ENCODE measurements around the gene MAGI1.
A peak's percentile ranks its signal among the peaks of the same experiment; 100 is the strongest.

Gene MAGI1

DNA sequence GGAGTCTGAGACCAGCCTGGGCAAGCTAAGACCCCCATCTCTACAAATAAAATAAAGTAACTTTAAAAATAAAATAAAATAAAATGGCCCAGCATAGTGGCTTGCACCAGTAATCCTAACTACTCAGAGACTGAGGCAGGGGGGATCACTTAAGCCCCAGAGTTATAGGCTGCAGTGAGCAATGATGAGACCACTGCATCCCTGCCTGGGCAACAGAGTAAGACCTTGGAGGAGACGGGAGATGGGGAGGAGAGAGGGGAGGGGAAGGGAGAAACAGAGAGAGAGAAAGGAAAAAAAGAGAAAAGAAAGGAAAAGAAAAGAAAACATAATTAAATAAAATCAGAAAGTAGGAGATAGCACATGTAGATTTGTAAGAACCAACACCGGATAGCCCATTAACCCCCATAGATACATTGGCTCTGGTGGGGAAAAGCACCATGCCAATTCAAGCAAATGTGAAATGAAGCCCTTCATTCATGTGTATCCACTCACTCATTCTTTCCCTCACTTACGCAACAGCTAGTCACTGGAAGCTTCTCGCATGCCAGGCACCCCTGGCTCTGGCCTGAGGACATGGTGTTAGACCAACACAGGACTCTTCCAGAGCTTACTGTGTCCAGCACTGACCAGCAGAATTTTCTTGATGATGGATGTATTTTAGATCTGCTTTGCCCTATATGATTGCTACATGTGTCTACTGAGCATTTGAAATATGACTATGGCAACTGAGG is 183.2 kb downstream of the MAGI1 start:
- intact Hi-C loops (cut with DNase I), result no loop called here
- DNase-seq, result no peak

- intact Hi-C loops (cut with DNase I), result no loop called here
- no peak for DNase-seq
Measured at GRCh38 chr3:65854606-65855304, 184.0 kb downstream of the MAGI1 start.

DNA sequence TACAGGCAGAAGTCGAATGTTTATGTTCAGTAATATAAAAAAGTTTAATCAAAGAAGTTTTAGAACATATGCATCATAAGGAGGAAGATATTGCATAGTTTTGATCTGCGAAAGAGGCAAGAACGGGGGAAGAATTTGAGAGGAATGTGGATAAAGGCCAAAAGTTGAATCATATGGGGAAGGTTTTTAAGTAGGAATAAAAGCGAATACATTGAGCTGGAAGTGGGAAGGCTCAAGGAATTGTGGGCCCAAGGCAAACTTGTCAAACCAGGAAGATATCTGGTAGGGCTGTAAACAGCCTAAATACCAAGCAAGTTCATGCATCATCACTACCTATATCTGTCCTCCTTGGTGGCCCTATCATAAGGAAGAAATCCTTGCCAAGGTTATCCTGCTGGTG is 186.9 kb downstream of the MAGI1 start:
- intact Hi-C loops (cut with DNase I), result no loop called here
- DNase-seq, result no peak

DNA sequence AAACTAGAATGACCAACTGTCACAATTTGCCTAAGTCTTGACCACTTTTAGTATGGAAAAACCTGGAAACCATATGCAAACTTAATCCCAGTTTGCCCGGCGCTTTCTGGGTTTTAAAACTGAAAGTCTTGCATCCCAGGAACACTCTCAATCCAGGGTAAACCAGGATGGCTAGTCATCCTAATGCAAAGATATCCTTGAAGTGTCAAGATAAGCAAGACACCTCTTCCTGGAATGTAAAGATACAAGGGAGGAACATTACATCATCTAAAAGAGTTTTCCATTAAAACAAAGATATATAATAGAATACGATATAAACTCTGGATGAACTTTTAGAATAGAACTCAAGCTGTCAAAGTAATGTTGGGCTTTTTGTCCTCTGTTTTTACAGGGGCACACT is 188.5 kb downstream of the MAGI1 start:
- no peak for DNase-seq
- intact Hi-C loops (cut with DNase I), result no loop called here

DNA sequence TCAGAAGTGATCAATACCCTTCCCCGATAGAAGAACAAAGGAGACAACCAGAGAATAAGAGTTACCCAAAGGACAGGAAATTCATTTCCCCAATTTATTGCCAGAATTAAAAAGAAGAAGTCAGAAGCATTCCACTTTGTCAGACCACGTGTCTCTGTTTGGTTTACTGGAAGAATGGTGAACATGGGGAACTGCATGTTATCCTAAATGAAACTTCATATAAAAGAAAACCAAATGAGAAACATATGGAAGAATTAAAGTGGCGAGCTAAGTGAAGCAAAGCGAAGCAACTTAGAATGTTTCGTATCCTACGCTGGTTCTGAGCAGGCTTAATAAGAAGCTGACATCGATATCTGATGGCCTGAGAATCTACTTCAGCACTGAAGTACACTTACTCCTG is 190.7 kb downstream of the MAGI1 start:
- intact Hi-C loops (cut with DNase I), result no loop called here
- DNase-seq, result no peak

DNA sequence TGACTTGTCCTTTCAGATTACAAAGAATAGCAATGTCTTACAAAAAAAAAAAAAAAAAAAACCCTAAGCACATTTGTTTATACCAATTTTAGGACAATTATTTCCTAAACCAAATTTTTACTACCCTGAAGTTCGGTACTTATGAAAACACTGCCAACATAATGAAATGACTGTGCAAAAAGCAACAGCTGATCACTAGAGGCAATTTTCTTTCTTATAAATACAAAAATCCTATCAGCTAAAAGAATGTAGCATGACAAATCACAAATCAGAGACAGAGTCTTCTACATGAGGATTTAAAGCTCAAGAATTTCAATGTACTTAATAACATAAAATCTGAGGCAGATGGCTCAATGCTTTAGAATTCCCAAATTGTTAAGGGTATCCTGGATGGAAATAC is 191.8 kb downstream of the MAGI1 start:
- DNase-seq, result no peak
- intact Hi-C loops (cut with DNase I), result no loop called here

DNA sequence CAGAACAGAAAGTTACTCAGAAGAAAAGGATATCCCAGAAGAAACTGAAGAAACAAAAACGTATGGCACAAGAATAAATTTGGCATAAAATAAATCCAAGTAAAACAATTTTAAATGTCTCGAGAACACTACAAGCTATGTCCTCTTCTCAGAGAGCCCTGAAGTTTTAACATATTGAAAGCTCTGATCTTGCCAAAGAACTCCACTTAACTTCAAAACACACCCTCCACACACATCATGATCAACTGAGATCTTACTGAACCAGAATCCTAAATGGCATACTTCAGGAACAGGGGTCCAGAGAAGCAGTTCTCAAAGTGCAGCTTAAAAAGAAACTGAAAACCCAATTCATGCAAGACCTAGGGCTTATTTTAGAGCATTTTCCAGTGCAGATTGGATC is 194.3 kb downstream of the MAGI1 start:
- intact Hi-C loops (cut with DNase I), result no loop called here
- DNase-seq, result no peak

GRCh38 chr3:65843732-65844131 is 195.0 kb downstream of the MAGI1 start:
- no peak for DNase-seq
- intact Hi-C loops (cut with DNase I), result no loop called here

DNA sequence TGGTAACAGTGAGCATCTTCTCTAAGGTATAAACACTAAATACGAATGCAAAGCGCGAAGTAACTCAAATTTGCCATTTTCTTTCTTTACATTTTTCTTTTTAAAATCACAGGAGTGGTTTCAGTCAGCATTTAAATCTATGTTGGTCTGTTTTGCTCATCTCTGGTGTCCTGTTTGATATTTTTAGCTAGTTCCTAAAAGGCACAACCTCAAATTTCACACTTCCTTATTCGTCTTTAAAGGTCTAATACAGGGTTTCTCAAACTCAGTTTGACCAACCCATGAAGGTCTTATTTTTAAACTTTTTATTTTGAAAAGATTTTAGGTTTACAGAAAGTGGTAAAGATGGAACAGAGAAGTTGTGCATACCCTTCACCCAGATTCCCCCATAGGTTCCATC is 201.1 kb downstream of the MAGI1 start:
- intact Hi-C loops (cut with DNase I), result no loop called here
- no peak for DNase-seq

DNA sequence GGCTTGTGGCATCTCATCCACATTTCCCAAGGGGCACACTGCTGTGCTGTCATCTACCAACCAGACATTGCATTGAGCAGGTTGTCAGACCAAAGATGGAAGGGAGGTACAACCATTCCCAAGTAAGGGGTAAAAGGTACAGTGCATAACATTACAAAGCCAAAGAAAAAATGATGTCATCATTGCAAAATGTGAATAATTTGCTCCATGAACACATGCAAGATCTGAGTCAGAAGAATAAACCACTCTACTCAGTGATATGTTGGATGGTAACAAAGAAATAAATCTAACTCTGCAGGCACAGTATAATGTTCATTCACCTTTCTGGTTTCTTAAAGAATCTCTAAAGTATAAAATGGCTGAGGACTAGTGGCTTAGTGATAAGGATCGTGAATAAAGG is 202.7 kb downstream of the MAGI1 start:
- DNase-seq, result no peak
- intact Hi-C loops (cut with DNase I), result no loop called here

- DNase-seq, result no peak
- intact Hi-C loops (cut with DNase I), result no loop called here
Measured at GRCh38 chr3:65833761-65834505, 204.8 kb downstream of the MAGI1 start.

DNA sequence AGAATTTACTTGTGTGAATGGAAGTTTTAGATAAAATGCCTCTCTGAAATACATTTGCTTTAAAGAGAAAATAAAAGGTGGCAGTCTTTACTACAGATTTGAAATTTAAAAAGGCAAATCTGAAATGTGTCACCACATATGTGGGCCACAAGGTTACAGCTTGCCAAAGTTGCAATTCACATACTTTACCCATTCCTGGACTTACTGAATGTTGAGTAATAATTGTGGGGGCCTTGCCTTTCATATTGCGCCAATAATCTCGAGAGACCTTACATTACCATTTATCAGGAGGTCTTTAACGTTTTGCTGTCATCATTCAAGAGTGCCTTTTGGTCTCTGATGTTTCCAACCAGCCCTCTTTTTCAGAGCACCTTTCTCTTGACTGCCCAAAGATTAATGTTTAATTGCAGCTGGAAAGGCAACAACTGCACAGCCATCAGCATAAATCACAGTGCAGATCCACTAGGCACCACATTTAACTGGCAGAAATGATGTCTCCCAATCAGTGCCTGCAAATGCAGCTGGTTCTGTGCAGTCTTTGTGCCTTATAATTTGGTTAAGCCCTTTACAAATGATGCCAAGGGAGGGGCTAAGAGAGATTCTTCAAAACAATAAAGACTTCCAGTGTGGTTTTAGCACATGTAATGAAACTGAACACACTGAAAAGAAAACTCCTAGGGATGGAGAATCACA is 206.8 kb downstream of the MAGI1 start:
- intact Hi-C loops (cut with DNase I), result no loop called here
- no peak for DNase-seq

DNA sequence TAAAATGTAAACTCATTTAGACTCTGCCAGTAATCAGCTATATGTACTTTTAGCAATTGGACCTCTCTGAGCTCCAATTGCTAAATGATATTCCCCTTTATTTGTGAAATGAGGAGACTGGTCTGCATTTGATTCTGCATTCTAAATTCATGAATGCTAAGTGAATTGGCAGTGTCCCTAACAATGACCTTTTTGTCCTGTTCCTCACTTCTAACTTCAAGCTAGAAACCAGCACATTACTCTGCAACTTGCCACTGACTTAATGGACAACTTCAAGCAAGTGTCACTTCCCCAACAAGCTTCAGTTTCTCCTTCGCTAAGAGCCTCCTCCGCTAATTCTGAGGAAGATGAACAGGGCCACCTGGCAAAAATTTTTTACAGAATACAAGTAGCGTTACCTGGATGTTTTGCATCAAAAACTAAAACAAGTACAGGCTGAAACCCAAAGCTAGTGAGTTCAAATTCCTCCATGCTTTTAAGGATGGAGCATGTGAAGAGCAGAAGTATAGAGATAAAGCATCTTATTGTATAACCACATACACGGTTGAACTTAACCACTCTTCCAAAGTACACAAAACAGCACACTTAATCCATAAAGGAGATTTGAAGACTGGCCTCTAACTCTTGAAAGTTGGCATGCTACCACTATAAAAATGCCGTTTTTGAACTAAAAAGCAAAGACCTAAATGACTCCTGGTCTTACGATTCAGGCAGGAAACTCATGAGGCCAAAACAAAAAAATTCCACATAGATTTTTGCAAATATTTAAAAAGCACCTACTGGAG is 207.6 kb downstream of the MAGI1 start:
- no peak for DNase-seq
- intact Hi-C loops (cut with DNase I), result no loop called here

DNA sequence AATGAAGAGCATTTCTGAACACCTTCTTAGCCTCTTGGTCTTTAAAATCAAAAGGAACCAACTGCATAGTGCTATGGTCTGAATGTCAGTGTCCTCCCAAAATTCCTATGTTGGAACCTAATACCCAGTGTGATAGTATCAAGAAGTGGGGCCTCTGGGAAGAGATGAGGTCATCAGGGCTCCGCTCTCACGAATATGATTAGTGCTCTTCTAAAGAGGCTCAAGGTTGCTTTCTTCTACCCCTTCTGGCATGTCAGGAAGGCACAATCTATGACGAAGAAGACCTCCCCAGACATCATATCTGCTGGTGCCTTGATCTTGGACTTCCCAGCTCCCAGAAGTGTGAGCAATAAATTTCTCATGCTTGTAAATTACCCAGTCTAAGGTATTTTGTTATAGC is 209.5 kb downstream of the MAGI1 start:
- no peak for DNase-seq
- intact Hi-C loops (cut with DNase I), result no loop called here

DNA sequence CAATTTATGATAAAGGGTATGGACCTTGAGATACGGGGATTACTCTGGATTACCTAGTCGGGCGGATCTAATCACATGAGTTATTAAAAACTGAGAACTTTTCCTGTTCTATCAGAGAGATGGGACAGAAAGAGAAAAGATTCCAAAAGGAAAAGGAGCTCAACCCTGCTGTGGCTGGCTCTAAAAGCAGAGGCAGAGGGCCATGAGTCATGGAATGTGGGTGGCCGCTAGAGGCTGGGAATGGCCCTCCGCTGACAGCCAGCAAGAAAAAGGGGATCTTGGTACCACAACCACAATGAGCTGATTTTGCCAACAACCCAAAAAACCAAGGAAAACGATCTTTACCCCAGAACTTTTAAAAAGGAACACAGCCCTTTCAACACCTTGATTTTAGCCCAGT is 210.0 kb downstream of the MAGI1 start:
- DNase-seq, result peak in 2 of 10 donors; percentile 9 to 13
- intact Hi-C loops (cut with DNase I), result no loop called here

- no peak for DNase-seq
Measured at GRCh38 chr3:65827076-65827475, 211.6 kb downstream of the MAGI1 start.

GRCh38 chr3:65824166-65824565 is 214.6 kb downstream of the MAGI1 start:
- intact Hi-C loops (cut with DNase I), result no loop called here
- DNase-seq, result no peak

More at GRCh38 chr3:65827076-65827475, 211.6 kb downstream of the MAGI1 start:
- intact Hi-C loops (cut with DNase I), result no loop called here

DNA sequence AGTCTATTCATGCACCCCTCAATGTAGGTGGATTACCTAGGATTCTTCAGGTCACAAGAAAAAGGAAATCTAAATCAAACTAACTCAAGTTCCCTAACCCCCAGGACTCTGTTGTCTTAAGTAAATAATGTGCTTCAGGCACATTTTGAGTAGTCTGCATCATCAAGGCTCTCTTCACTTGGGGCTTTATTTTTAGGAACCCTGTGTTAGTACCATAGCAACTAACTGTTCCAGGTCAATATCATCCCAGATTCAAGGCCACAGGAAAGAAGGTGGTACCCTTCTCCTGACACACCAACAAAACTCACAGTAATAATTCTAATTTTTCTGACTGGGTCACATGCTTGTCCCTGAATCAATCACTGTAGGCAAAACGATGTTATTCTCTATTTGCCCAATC is 218.1 kb downstream of the MAGI1 start:
- DNase-seq, result no peak
- intact Hi-C loops (cut with DNase I), result no loop called here

GRCh38 chr3:65819896-65820295 is 218.8 kb downstream of the MAGI1 start:
- intact Hi-C loops (cut with DNase I), result no loop called here
- DNase-seq, result no peak

- no peak for DNase-seq
- intact Hi-C loops (cut with DNase I), result no loop called here
Measured at GRCh38 chr3:65817553-65818126, 221.1 kb downstream of the MAGI1 start.

Data from posterior cingulate gyrus (tissue), 11 donors.